Measurements from ENCODE around the gene MRPL46. TPM values are rescaled to one million over a fixed set of nuclear protein-coding genes. Genes with fewer than 3 reads are reported as not detected.

MRPL46 gene
- total and polyA plus RNA-seq, 9 of the 15 experiments (the other 6 are each of a cell fraction or from before 2014, with no cell fraction given) = 41.2 to 72.2 (median 49.8) TPM

DNA sequence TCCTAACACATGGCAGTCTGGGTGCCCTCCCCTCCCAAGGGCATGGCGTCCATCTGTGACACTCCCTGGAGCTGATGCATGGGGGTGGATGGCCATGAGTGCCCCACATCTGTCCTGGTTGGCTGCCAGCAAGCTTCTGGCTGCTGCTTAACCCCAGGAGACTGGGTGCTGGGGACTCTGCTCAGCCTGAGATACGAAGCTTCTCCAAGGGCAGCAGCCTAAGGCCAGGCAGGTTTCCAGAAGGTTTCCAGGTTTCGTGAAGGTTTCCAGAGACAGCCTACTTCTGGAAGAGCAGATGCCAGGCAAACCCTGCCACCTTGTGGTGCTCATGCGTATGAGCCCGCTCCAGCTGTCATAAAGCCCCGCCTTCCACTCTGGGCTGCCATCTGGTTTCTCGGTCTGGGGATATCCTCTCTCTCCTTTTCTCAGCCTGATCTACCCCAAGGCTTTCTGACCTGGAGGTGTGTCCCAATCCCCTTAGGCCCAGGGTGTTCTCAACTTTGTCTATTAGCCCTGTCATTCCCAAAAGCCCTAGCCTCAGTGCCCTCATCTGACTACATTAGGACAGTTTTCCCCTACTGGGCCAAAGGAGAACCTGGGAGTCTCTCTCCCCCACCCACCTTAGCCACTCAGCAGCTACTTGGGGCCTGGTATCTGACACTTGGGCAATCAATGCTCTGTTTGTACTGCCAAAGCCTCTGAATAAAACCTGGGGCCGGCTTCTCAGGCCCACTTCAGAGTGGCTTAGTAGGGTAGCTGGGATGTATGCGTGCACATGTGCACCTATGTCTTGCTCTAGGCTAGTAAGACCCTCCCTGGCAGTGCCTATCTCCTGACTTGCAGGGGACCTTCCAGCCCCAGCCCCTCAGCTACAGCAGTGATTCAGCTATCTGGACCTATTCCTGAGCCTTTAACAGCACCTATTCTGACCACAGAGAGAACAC, 12.0 kb downstream of the MRPL46 start:
- 27% methylated on average over 9 of the region's 9 CpGs for WGBS (ENCODE audit: insufficient coverage, low coverage, missing lambda C conversion rate)
- ATAC-seq (peak; percentile 90), FAIRE-seq (peak; percentile 87), DNase-seq (ENCODE audit: extremely low read depth in 1 of 4, low spot score in 3 of 4) (peak; percentile 57 to 64 (median 60))
- ChIA-PET POLR2A (interaction anchor here (0.5 to 3.1 kb wide), 5 partner anchors 10 to 192 kb away, joined by 3 to 16 read pairs (median 4); partner anchors contain the start of genes AEN, MRPL46 and MRPS11), CTCF (ENCODE audit: low intra/inter-chr PET ratio) (interaction anchor here (0.5 kb wide), 1 partner anchor 19 kb away, joined by 5 read pairs; no protein-coding TSS in a partner anchor)
- Histone ChIP-seq H3K9me3 (replicated peaks; ENCODE audit: control insufficient read depth, insufficient read depth, low read depth, low read length) (no peaks in the 10 kb centered on the region), H3K27me3 (ENCODE audit: control insufficient read depth in 2 of 2, insufficient read depth in 2 of 2, low read length in 2 of 2) (peaks cover 4 to 6% of the 10 kb centered on the region in 2 experiments; a peak in 2 of 5 replicates), H3K36me3 (ENCODE audit: control insufficient read depth, insufficient read depth, low read length) (peaks cover 24% of the 10 kb centered on the region), H3K4me1 (replicated peaks in 1 of 2; ENCODE audit: control insufficient read depth in 2 of 2, insufficient read depth in 2 of 2, low read length in 2 of 2) (no peaks in the 10 kb centered on the region; a peak in 1 of 5 replicates), H3K79me2 (ENCODE audit: control insufficient read depth, insufficient read depth, low read length) (no peaks in the 10 kb centered on the region), H3K9me1 (ENCODE audit: control insufficient read depth, insufficient read depth, low read length) (no peaks in the 10 kb centered on the region), H3K9ac (ENCODE audit: insufficient read depth in 1 of 2, low read depth in 2 of 2, low read length in 2 of 2) (no peak overlapping the region), H3K4me2 (ENCODE audit: insufficient read depth, low read length) (no peak overlapping the region), H2AFZ (ENCODE audit: low read depth, low read length) (no peak overlapping the region), H3K27ac (ENCODE audit: extremely low read depth, low read depth, low read length) (no peak overlapping the region), H3K4me3 (no peak overlapping the region), H4K20me1 (replicated peaks; ENCODE audit: control insufficient read depth, insufficient read depth, low read length) (0 out of 2 replicates have a peak, but pooled peaks cover 6% of the 10 kb centered on the region)
- intact Hi-C loops (cut with micrococcal nuclease) = loop anchor here (5.0 kb wide), 2 partner anchors 208 to 1538 kb away; no protein-coding TSS in a partner anchor
- no TSS peak for BruUV-seq (replicated peaks)
- in situ Hi-C loops (cut with MboI) = no loop called here
- TF ChIP-seq TEAD4 (IDR thresholded peaks at IDR 0.05; ENCODE audit: low read length) (no peak), TEAD4 (CRISPR knock-in tag; IDR thresholded peaks at IDR 0.05; ENCODE audit: borderline replicate concordance) (no peak), SMAD4 (CRISPR knock-in tag; conservative IDR thresholded peaks at IDR 0.05) (no peak), ZNF124 (CRISPR knock-in tag; IDR thresholded peaks at IDR 0.05) (no peak), MED1 (CRISPR knock-in tag; IDR thresholded peaks at IDR 0.05; ENCODE audit: borderline replicate concordance) (no peak), MYNN (IDR thresholded peaks at IDR 0.05) (peak; percentile 44; the same call in 1 of the 2 replicates), MYNN (CRISPR knock-in tag; IDR thresholded peaks at IDR 0.05) (no peak), BRD4 (IDR thresholded peaks at IDR 0.05) (no peak), ZBTB2 (IDR thresholded peaks at IDR 0.05) (no peak), ZNF133 (CRISPR knock-in tag; IDR thresholded peaks at IDR 0.05) (no peak), ZFP91 (CRISPR knock-in tag; IDR thresholded peaks at IDR 0.05) (no peak), STAG1 (CRISPR knock-in tag; IDR thresholded peaks at IDR 0.05; ENCODE audit: borderline replicate concordance) (peak; percentile 23; the same call in 1 of the 2 replicates), CREB1 (IDR thresholded peaks at IDR 0.05) (no peak), CREB1 (CRISPR knock-in tag; IDR thresholded peaks at IDR 0.05) (0 out of 2 replicates have a peak, but pooled peaks have one; percentile 19)
- TF ChIP-seq, protein P1, sequence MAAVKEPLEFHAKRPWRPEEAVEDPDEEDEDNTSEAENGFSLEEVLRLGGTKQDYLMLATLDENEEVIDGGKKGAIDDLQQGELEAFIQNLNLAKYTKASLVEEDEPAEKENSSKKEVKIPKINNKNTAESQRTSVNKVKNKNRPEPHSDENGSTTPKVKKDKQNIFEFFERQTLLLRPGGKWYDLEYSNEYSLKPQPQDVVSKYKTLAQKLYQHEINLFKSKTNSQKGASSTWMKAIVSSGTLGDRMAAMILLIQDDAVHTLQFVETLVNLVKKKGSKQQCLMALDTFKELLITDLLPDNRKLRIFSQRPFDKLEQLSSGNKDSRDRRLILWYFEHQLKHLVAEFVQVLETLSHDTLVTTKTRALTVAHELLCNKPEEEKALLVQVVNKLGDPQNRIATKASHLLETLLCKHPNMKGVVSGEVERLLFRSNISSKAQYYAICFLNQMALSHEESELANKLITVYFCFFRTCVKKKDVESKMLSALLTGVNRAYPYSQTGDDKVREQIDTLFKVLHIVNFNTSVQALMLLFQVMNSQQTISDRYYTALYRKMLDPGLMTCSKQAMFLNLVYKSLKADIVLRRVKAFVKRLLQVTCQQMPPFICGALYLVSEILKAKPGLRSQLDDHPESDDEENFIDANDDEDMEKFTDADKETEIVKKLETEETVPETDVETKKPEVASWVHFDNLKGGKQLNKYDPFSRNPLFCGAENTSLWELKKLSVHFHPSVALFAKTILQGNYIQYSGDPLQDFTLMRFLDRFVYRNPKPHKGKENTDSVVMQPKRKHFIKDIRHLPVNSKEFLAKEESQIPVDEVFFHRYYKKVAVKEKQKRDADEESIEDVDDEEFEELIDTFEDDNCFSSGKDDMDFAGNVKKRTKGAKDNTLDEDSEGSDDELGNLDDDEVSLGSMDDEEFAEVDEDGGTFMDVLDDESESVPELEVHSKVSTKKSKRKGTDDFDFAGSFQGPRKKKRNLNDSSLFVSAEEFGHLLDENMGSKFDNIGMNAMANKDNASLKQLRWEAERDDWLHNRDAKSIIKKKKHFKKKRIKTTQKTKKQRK (IDR thresholded peaks at IDR 0.05; ENCODE audit: borderline replicate concordance, low read depth, low read length) = no peak

All from K562 (cell line).